DOHH2 (cell line): ENCODE measurements around the gene NUDCD2.

Source experiments
- H3F3A ChIP-seq: fragments of 200-600 bp; sonication (generic), shearing (Covaris generic); 2 replicates; pipeline ENCODE4 v1.6.0; 2016; ENCODE audit warnings: antibody characterized with exemption, mild to moderate bottlenecking; ENCODE audit not compliant: control insufficient read depth, insufficient read depth
- H3K27ac ChIP-seq: fragments of 200-600 bp; sonication (generic); 2 replicates; pipeline ENCODE4 v1.5.1; 2014; ENCODE audit warnings: low read depth, mild to moderate bottlenecking, low read length, moderate library complexity
- H3K27me3 ChIP-seq: fragments of 200-600 bp; sonication (generic); 2 replicates; pipeline ENCODE4 v1.6.1; 2014; ENCODE audit warnings: mild to moderate bottlenecking, low read length, mixed read lengths; ENCODE audit not compliant: control insufficient read depth
- H3K36me3 ChIP-seq: fragments of 200-600 bp; sonication (generic); 2 replicates; pipeline ENCODE4 v1.6.1; 2014; ENCODE audit warnings: mild to moderate bottlenecking, low read length, moderate library complexity, mixed read lengths; ENCODE audit not compliant: control insufficient read depth
- H3K4me1 ChIP-seq: fragments of 200-600 bp; sonication (generic); 2 replicates; pipeline ENCODE4 v1.6.1; 2014; ENCODE audit warnings: mild to moderate bottlenecking, low read length, mixed read lengths; ENCODE audit not compliant: control insufficient read depth
- H3K4me2 ChIP-seq: fragments of 200-600 bp; sonication (generic); 2 replicates; pipeline ENCODE4 v1.6.0; 2014; ENCODE audit warnings: mild to moderate bottlenecking, low read length, moderate library complexity
- H3K4me3 ChIP-seq: fragments of 200-600 bp; sonication (generic); 2 replicates; pipeline ENCODE4 v1.5.1; 2014; ENCODE audit warnings: mild to moderate bottlenecking, low read length, mixed read lengths
- H3K79me2 ChIP-seq: fragments of 200-600 bp; sonication (generic); 2 replicates; pipeline ENCODE4 v1.6.1; 2014; ENCODE audit warnings: mild to moderate bottlenecking, low read length, mixed read lengths; ENCODE audit not compliant: control insufficient read depth
- H3K9me2 ChIP-seq: fragments of 200-600 bp; sonication (generic); replicated peaks from 2 replicates; pipeline ENCODE4 v1.6.1; 2014; ENCODE audit warnings: mild to moderate bottlenecking, low read length, mixed read lengths; ENCODE audit not compliant: control insufficient read depth
- H3K9me3 ChIP-seq: fragments of 200-600 bp; sonication (generic); 2 replicates; pipeline ENCODE4 v1.6.1; 2014; ENCODE audit warnings: antibody characterized with exemption, low read length, mixed read lengths; ENCODE audit not compliant: control insufficient read depth, insufficient read depth
- H4K20me1 ChIP-seq: fragments of 200-600 bp; sonication (generic); 2 replicates; pipeline ENCODE4 v1.6.0; 2014; ENCODE audit warnings: low read depth, mild to moderate bottlenecking, antibody characterized with exemption, low read length, moderate library complexity; ENCODE audit not compliant: control insufficient read depth, insufficient read depth
- EZH2phosphoT487 ChIP-seq: fragments of 200-600 bp; sonication (generic); IDR thresholded peaks from 2 replicates; pipeline ENCODE4 v1.6.1; 2017; ENCODE audit warnings: borderline replicate concordance, mild to moderate bottlenecking, antibody characterized with exemption, low read length, moderate library complexity, mixed read lengths
- TF ChIP-seq, protein P1 (sequence below): fragments of 200-600 bp; sonication (generic); IDR thresholded peaks from one replicate; pipeline ENCODE4 v1.5.1; 2014; ENCODE audit warnings: antibody characterized with exemption, mild to moderate bottlenecking, low read depth, low read length; ENCODE audit not compliant: poor library complexity, severe bottlenecking

The NUDCD2 gene

DNA sequence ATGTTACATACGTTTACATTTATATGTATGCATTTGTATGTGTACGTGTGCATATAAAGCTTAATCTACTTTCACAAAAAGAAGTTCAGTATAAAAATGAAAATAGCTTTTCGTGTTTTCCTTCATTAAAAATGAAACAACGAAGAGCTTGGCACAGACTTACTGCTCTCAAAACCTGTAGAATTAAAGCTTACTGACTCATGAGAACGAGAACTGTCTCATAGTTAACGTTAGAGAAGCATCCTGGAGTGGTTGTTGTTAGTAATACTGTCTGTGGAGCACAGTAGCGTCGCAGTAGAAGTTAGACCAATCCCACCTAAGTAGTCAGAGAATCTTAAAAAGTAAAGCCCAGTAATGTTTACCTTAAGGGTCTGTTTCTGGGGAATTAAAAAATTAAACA, 46.8 kb upstream of the NUDCD2 start:
- no peaks in the 10 kb centered on the region for H3K9me3 ChIP-seq
- H3K79me2 ChIP-seq, result peaks cover 77% of the 10 kb centered on the region
- H3K36me3 ChIP-seq, result peaks cover 32% of the 10 kb centered on the region
- H3K4me2 ChIP-seq, result peak overlapping the region; percentile 92
- no peaks in the 10 kb centered on the region for H3K9me2 ChIP-seq
- no peaks in the 10 kb centered on the region for H3F3A ChIP-seq
- no peak overlapping the region for H3K27ac ChIP-seq
- H3K27me3 ChIP-seq, result no peaks in the 10 kb centered on the region
- H3K4me3 ChIP-seq, result peak overlapping the region; percentile 93
- peaks cover 25% of the 10 kb centered on the region for H4K20me1 ChIP-seq
- H3K4me1 ChIP-seq, result peaks cover 42% of the 10 kb centered on the region
- TF ChIP-seq EZH2phosphoT487, result no peak
- TF ChIP-seq, protein P1, sequence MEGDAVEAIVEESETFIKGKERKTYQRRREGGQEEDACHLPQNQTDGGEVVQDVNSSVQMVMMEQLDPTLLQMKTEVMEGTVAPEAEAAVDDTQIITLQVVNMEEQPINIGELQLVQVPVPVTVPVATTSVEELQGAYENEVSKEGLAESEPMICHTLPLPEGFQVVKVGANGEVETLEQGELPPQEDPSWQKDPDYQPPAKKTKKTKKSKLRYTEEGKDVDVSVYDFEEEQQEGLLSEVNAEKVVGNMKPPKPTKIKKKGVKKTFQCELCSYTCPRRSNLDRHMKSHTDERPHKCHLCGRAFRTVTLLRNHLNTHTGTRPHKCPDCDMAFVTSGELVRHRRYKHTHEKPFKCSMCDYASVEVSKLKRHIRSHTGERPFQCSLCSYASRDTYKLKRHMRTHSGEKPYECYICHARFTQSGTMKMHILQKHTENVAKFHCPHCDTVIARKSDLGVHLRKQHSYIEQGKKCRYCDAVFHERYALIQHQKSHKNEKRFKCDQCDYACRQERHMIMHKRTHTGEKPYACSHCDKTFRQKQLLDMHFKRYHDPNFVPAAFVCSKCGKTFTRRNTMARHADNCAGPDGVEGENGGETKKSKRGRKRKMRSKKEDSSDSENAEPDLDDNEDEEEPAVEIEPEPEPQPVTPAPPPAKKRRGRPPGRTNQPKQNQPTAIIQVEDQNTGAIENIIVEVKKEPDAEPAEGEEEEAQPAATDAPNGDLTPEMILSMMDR, result no peak

DNA sequence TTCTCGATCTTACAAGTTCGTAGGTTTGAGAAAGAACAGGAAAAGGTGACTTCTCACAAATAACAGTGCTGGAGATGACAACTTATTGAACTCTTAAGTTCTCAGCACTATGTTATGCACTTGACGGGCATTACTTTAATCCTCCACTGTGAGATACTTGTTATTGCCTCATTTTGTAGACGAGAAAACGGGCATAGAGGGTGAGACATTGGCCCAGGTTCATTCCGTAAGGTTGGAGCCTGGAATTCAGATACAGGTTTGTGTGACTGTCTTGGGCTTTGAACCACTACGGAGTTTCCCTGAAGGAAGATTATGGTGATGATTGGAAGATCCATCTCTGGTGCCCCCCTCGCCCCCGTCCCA, 46.2 kb upstream of the NUDCD2 start:
- Histone ChIP-seq H3K27ac (peak overlapping the region; percentile 70), H3K9me2 (no peaks in the 10 kb centered on the region), H3K9me3 (no peaks in the 10 kb centered on the region), H4K20me1 (peaks cover 25% of the 10 kb centered on the region), H3K27me3 (no peaks in the 10 kb centered on the region), H3F3A (no peaks in the 10 kb centered on the region), H3K4me1 (peaks cover 42% of the 10 kb centered on the region), H3K79me2 (peaks cover 71% of the 10 kb centered on the region), H3K4me2 (peak overlapping the region; percentile 92), H3K36me3 (peaks cover 31% of the 10 kb centered on the region), H3K4me3 (peak overlapping the region; percentile 93)
- TF ChIP-seq, protein P1, result no peak
- TF ChIP-seq EZH2phosphoT487, result no peak

DNA sequence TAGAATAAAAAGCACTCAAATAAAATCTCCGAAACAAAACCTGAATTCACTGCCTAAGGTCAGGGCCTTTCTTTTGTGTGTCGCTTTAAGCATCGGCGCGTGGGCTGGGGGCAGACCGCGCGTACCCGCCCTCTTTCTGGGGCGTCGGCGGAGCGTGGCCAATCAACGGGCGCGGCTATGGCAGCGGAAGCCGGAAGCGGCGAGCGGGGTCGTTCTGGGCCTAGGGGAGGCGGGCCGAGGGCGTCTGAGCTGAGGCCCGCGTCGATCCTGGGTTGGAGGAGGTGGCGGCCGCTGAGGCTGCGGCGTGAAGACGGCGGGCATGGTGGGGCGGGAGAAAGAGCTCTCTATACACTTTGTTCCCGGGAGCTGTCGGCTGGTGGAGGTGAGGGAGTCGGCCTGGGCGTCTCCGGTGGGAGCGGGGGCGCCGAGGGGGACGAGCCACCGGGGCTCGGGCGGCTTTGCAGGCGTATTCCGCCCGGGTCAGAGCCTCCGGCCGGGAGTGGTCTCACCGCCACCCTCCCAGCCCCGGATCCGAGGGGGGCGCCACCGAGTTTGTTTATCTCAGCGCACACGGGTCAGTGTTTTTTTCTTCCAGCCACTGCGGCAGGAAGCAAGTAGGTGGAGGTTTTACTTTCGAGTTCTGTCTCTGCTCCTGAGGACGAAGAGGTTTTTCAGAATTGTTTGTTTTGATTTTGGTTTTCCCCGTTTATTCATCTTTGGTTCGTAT, 45.6 kb upstream of the NUDCD2 start, which contains the start of gene MAT2B:
MAT2B (plus strand) TSS at position 252 of the 727 bp plus-strand sequence; CDS start at position 320, 68 bp downstream.
- peak within 1 kb of the TSS; percentile 92 for H3K4me2 ChIP-seq
- no peak for TF ChIP-seq EZH2phosphoT487
- TF ChIP-seq, protein P1, result peak; percentile 77
- H3K27me3 ChIP-seq, result no peaks in the 10 kb centered on the region
- H3F3A ChIP-seq, result no peaks in the 10 kb centered on the region
- peaks cover 25% of the 10 kb centered on the region for H4K20me1 ChIP-seq
- H3K27ac ChIP-seq, result peak within 1 kb of the TSS; percentile 70
- H3K36me3 ChIP-seq, result peaks cover 27% of the 10 kb centered on the region
- no peaks in the 10 kb centered on the region for H3K9me2 ChIP-seq
- H3K4me3 ChIP-seq, result peak within 1 kb of the TSS; percentile 93
- H3K4me1 ChIP-seq, result peaks cover 42% of the 10 kb centered on the region
- H3K79me2 ChIP-seq, result peaks cover 66% of the 10 kb centered on the region
- H3K9me3 ChIP-seq, result no peaks in the 10 kb centered on the region
